ENCODE data around the gene SLC4A5. TPM values are rescaled to one million over a fixed set of nuclear protein-coding genes. Genes with fewer than 3 reads are reported as not detected.

SLC4A5 gene
- total RNA-seq, 1 experiment from 2014 or later, result not detected

DNA sequence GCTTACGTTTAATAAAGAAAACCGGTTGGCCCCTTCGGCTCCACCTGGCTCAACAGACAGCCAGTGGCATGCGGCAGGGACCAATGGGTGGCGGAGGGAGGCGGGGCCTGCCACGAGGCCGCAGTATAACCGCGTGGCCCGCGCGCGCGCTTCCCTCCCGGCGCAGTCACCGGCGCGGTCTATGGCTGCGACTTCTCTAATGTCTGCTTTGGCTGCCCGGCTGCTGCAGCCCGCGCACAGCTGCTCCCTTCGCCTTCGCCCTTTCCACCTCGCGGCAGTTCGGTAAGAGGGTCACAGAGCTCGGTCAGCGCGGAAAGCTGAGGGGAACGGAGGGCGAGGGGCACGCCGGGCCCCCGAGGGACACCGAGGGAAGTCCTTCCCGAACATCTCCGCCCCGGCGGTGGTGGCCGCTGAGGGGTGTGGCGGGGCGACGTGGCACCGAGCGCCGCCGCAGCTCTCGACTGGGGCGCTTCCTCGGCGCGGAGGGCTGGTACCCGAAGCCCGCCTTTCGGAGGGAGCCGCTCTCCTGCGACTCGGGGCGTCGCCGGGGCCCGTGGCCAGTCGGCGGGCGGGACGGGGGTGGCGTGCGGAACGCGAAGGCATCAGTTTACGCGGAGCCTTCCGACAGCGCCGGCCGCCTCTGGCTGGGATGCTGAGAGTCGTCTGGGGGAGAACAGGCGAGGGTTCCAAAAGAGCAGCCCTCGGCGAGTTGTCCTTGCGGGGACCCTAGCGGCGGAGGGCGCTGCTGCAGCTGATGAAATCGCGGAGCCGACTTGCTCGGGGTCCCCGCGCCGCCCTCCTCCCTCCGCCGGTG is 144.5 kb downstream of the SLC4A5 start, which contains the start of gene MTHFD2:
Gene MTHFD2, plus strand, starts transcription at position 155 of the 814 bp plus-strand sequence. Its CDS starts 27 bp downstream, at position 182.
- peaks cover 47% of the 10 kb centered on the region for H3K79me2 ChIP-seq (ENCODE audit: low read depth)
- no peaks in the 10 kb centered on the region for H3K27me3 ChIP-seq (ENCODE audit: insufficient read depth, low read depth)
- intact Hi-C loops (cut with micrococcal nuclease; ENCODE audit: unreplicated experiment), result loop anchor here (1.0 kb wide), 1 partner anchor 20 kb away; the partner anchor contains the start of gene MOB1A
- ChIA-PET POLR2A (ENCODE audit: unreplicated experiment) (interaction anchor here (0.6 kb wide), 1 partner anchor 353 kb away, joined by 3 read pairs; no protein-coding TSS in a partner anchor), CTCF (no interaction called here)
- TF ChIP-seq, protein P1, sequence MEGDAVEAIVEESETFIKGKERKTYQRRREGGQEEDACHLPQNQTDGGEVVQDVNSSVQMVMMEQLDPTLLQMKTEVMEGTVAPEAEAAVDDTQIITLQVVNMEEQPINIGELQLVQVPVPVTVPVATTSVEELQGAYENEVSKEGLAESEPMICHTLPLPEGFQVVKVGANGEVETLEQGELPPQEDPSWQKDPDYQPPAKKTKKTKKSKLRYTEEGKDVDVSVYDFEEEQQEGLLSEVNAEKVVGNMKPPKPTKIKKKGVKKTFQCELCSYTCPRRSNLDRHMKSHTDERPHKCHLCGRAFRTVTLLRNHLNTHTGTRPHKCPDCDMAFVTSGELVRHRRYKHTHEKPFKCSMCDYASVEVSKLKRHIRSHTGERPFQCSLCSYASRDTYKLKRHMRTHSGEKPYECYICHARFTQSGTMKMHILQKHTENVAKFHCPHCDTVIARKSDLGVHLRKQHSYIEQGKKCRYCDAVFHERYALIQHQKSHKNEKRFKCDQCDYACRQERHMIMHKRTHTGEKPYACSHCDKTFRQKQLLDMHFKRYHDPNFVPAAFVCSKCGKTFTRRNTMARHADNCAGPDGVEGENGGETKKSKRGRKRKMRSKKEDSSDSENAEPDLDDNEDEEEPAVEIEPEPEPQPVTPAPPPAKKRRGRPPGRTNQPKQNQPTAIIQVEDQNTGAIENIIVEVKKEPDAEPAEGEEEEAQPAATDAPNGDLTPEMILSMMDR (conservative IDR thresholded peaks at IDR 0.05), result peak; percentile 85
- TF ChIP-seq EZH2 (IDR thresholded peaks at IDR 0.05; ENCODE audit: low read depth), result no peak
- H2AFZ ChIP-seq, result peak within 1 kb of the TSS; percentile 72
- no peaks in the 10 kb centered on the region for H3K9me2 ChIP-seq (ENCODE audit: insufficient read depth)
- H3K4me2 ChIP-seq, result peak within 1 kb of the TSS; percentile 88
- H3K27ac ChIP-seq, result peak within 1 kb of the TSS; percentile 97
- peak; percentile 93 to 97 for DNase-seq
- H3K9me3 ChIP-seq (ENCODE audit: insufficient read depth, low read depth), result no peaks in the 10 kb centered on the region
- H3F3A ChIP-seq (ENCODE audit: insufficient read depth, low read depth), result peaks cover 16% of the 10 kb centered on the region; the same call in 1 of the 2 replicates
- TSS peak; percentile 81 for BruUV-seq (replicated peaks)
- peaks cover 34% of the 10 kb centered on the region for H3K4me1 ChIP-seq (replicated peaks; ENCODE audit: insufficient read depth)
- peaks cover 36% of the 10 kb centered on the region for H3K36me3 ChIP-seq (ENCODE audit: low read depth)
- H3K4me3 ChIP-seq, result peak within 1 kb of the TSS; percentile 94
- H4K20me1 ChIP-seq (ENCODE audit: insufficient read depth), result peaks cover 43% of the 10 kb centered on the region

DNA sequence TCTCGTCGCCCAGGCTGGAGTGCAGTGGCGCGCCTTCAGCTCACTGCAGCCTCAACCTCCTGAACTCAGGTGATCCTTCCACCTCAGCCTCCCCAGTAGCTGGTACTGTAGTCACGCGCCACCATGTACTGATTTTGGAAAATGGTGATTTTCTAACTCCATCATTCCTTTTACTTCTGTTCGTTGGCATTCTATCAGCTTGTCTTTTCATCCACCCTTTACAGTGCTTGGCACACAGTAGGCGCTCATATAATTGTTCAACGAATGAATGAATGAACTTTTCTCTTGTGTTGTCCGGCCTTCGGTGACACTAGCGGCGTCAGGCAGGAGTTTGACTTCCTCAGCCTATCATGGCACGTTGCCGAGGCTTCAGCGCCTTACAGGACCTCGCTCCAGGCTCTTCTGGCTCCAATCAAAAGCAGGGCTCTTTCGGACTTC is 145.2 kb downstream of the SLC4A5 start:
- peaks cover 28% of the 10 kb centered on the region for H3K4me1 ChIP-seq (replicated peaks; ENCODE audit: insufficient read depth)
- peaks cover 15% of the 10 kb centered on the region; the same call in 1 of the 2 replicates for H3F3A ChIP-seq (ENCODE audit: insufficient read depth, low read depth)
- peak overlapping the region; percentile 94 for H3K4me3 ChIP-seq
- H2AFZ ChIP-seq, result peak overlapping the region; percentile 49; the same call in 1 of the 2 replicates
- CTCF ChIA-PET, result no interaction called here
- no peaks in the 10 kb centered on the region for H3K9me3 ChIP-seq (ENCODE audit: insufficient read depth, low read depth)
- no TSS peak for BruUV-seq (replicated peaks)
- H4K20me1 ChIP-seq (ENCODE audit: insufficient read depth), result peaks cover 37% of the 10 kb centered on the region
- DNase-seq, result no peak
- H3K79me2 ChIP-seq (ENCODE audit: low read depth), result peaks cover 41% of the 10 kb centered on the region
- H3K9me2 ChIP-seq (ENCODE audit: insufficient read depth), result no peaks in the 10 kb centered on the region
- POLR2A ChIA-PET (ENCODE audit: unreplicated experiment), result interaction anchor here (0.7 kb wide), 1 partner anchor 20 kb away, joined by 7 read pairs; the partner anchor contains the start of gene MOB1A
- H3K4me2 ChIP-seq, result peak overlapping the region; percentile 88
- TF ChIP-seq EZH2 (IDR thresholded peaks at IDR 0.05; ENCODE audit: low read depth), result no peak
- TF ChIP-seq, protein P1 (conservative IDR thresholded peaks at IDR 0.05), result no peak
- H3K27ac ChIP-seq, result peak overlapping the region; percentile 97
- peaks cover 29% of the 10 kb centered on the region for H3K36me3 ChIP-seq (ENCODE audit: low read depth)
- intact Hi-C loops (cut with micrococcal nuclease; ENCODE audit: unreplicated experiment), result loop anchor here (1.0 kb wide), 1 partner anchor 20 kb away; the partner anchor contains the start of gene MOB1A
- H3K27me3 ChIP-seq (ENCODE audit: insufficient read depth, low read depth), result no peaks in the 10 kb centered on the region

DNA sequence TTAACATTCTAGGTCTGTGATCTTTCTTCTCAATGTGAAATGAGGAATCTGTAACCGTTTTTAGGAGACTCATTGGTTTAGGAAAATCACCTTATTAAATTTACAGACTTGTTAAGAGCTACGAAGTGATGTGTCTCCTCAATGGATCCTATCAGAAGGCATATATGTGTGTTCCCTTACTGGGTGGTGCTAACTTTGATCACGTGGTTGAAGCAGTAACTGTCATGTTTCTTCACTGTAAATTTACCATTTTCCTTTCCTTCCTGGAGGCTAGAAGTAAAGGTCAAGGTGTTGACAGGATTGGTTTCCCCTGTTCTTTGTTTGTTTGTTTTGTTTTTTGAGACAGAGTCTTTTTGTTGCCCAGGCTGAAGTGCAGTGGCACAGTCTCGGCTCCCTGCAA is 146.2 kb downstream of the SLC4A5 start:
- no peak for DNase-seq
- Histone ChIP-seq H3F3A (ENCODE audit: insufficient read depth, low read depth) (peaks cover 10% of the 10 kb centered on the region; the same call in 1 of the 2 replicates), H3K27ac (no peak overlapping the region), H3K4me1 (replicated peaks; ENCODE audit: insufficient read depth) (peaks cover 25% of the 10 kb centered on the region), H3K79me2 (ENCODE audit: low read depth) (peaks cover 31% of the 10 kb centered on the region), H4K20me1 (ENCODE audit: insufficient read depth) (peaks cover 27% of the 10 kb centered on the region), H3K27me3 (ENCODE audit: insufficient read depth, low read depth) (no peaks in the 10 kb centered on the region), H3K36me3 (ENCODE audit: low read depth) (peaks cover 23% of the 10 kb centered on the region), H3K9me2 (ENCODE audit: insufficient read depth) (no peaks in the 10 kb centered on the region), H2AFZ (no peak overlapping the region), H3K4me3 (no peak overlapping the region), H3K9me3 (ENCODE audit: insufficient read depth, low read depth) (no peaks in the 10 kb centered on the region), H3K4me2 (no peak overlapping the region)
- ChIA-PET CTCF (no interaction called here), POLR2A (ENCODE audit: unreplicated experiment) (interaction anchor here (0.6 kb wide), 1 partner anchor 94 kb away, joined by 3 read pairs; no protein-coding TSS in a partner anchor)
- intact Hi-C loops (cut with micrococcal nuclease; ENCODE audit: unreplicated experiment), result no loop called here
- BruUV-seq (replicated peaks), result no TSS peak
- TF ChIP-seq EZH2 (IDR thresholded peaks at IDR 0.05; ENCODE audit: low read depth), result no peak
- TF ChIP-seq, protein P1 (conservative IDR thresholded peaks at IDR 0.05), result no peak
